H1 (cell line): ENCODE results near the gene IYD. TPM values are rescaled to one million over a fixed set of nuclear protein-coding genes. Genes with fewer than 3 reads are reported as not detected.

Source experiments
- BCL11A ChIP-seq, 2 experiments: IDR thresholded peaks; one replicate each; pipeline ENCODE4 v1.6.1; 2011; ENCODE audit warnings: low read depth in 2 of 2, low read length in 2 of 2, mild to moderate bottlenecking in 2 of 2
- BRCA1 ChIP-seq: IDR thresholded peaks from 2 replicates; pipeline ENCODE4 v1.6.1; 2012; ENCODE audit warnings: low read depth, low read length, improper control_type of control experiment
- POU5F1 ChIP-seq: IDR thresholded peaks from 2 replicates; pipeline ENCODE4 v1.6.1; 2011; ENCODE audit warnings: low read depth, mild to moderate bottlenecking, low read length, moderate library complexity
- polyA plus RNA-seq, 7 experiments: library from polyadenylated mRNA; depleted of rRNA in 3 of 7; stranded (reverse) in 5 of 7; unstranded in 2 of 7; fragments of >200 nt in 5 of 7; fragments of 200-250 nt in 2 of 7; gene quantifications; 1 replicate in 5 of 7; 2 replicates in 1 of 7; 4 replicates in 1 of 7; pipeline versions ENCODE4 v1.2.1 to v1.2.3, GENCODE V29; 2011 to 2013; ENCODE audit warnings: missing spikeins in 2 of 7, mixed read lengths in 2 of 7
- total RNA-seq: library from RNA; stranded (reverse); fragmentation: NEBNext Ultra II Directional; extraction: Animal tissue kit (Norgen Biotek cat#: 25700); gene quantifications from 2 replicates; pipeline ENCODE4 v1.2.1, GENCODE V29; 2021

Gene IYD
- total and polyA plus RNA-seq, 2 of the 8 experiments (the other 6 are each of a cell fraction or from before 2014, with no cell fraction given) = not detected

- TF ChIP-seq BRCA1 (no peak), POU5F1 (no peak), BCL11A (IDR thresholded peaks at IDR 0.05; ENCODE audit: low read depth in 2 of 2, low read length in 2 of 2) (no peak)
Measured at GRCh38 chr6:150403458-150404246, 34.8 kb downstream of the IYD start (continued).
